Trophoblast cell (in vitro differentiated cells and primary cell): Measurements from ENCODE around the gene PNLIPRP3.

Source experiments
- DNase-seq, 2 donors: peaks; one replicate each; pipeline ENCODE4 v3.0.0-alpha.2; 2016
- H2AFZ ChIP-seq: 2 replicates; pipeline ENCODE4 v1.6.1; 2013; ENCODE audit warnings: low read length, moderate library complexity, mild to moderate bottlenecking; ENCODE audit not compliant: insufficient read depth, poor library complexity
- H2AK5ac ChIP-seq: 2 replicates; pipeline ENCODE4 v1.6.1; 2013; ENCODE audit warnings: mild to moderate bottlenecking, low read length
- H2BK120ac ChIP-seq: 2 replicates; pipeline ENCODE4 v1.6.1; 2013; ENCODE audit warnings: low read length, mild to moderate bottlenecking, moderate library complexity; ENCODE audit not compliant: insufficient read depth, poor library complexity
- H2BK12ac ChIP-seq: 2 replicates; pipeline ENCODE4 v1.6.1; 2013; ENCODE audit warnings: mild to moderate bottlenecking, low read length, moderate library complexity
- H2BK5ac ChIP-seq: 2 replicates; pipeline ENCODE4 v1.6.1; 2013; ENCODE audit warnings: low read length, low read depth, moderate library complexity, mild to moderate bottlenecking; ENCODE audit not compliant: poor library complexity
- H3K14ac ChIP-seq: 2 replicates; pipeline ENCODE4 v1.6.1; 2013; ENCODE audit warnings: mild to moderate bottlenecking, low read length
- H3K18ac ChIP-seq: 2 replicates; pipeline ENCODE4 v1.6.1; 2013; ENCODE audit warnings: mild to moderate bottlenecking, low read length
- H3K23ac ChIP-seq: 2 replicates; pipeline ENCODE4 v1.6.1; 2013; ENCODE audit warnings: low read length
- H3K27ac ChIP-seq: 2 replicates; pipeline ENCODE4 v1.5.1; 2013; ENCODE audit warnings: low read depth, mild to moderate bottlenecking, inconsistent platforms, low read length, moderate library complexity
- H3K27me3 ChIP-seq: 2 replicates; pipeline ENCODE4 v1.6.1; 2013; ENCODE audit warnings: inconsistent platforms, mild to moderate bottlenecking, low read length, moderate library complexity; ENCODE audit not compliant: insufficient read depth
- H3K36me3 ChIP-seq, 2 experiments: 1 replicate in 1 of 2; 2 replicates in 1 of 2; pipeline ENCODE4 v1.6.1; 2013; ENCODE audit warnings: low read length in 2 of 2, mild to moderate bottlenecking in 2 of 2, moderate library complexity in 1 of 2; ENCODE audit not compliant: insufficient read depth in 2 of 2, control insufficient read depth in 1 of 2
- H3K4ac ChIP-seq: 2 replicates; pipeline ENCODE4 v1.6.1; 2013; ENCODE audit warnings: low read depth, mild to moderate bottlenecking, low read length, moderate library complexity
- H3K4me1 ChIP-seq, 2 experiments: 1 replicate in 1 of 2; 2 replicates in 1 of 2; pipeline ENCODE4 v1.6.1; 2013; ENCODE audit warnings: low read length in 2 of 2, mild to moderate bottlenecking in 2 of 2, moderate library complexity in 1 of 2; ENCODE audit not compliant: insufficient read depth in 2 of 2, control insufficient read depth in 1 of 2
- H3K4me2 ChIP-seq: 2 replicates; pipeline ENCODE4 v1.6.1; 2013; ENCODE audit warnings: inconsistent platforms, mild to moderate bottlenecking, low read length, moderate library complexity
- H3K4me3 ChIP-seq: 2 replicates; pipeline ENCODE4 v1.5.1; 2013; ENCODE audit warnings: mild to moderate bottlenecking, low read depth, low read length, inconsistent platforms
- H3K79me1 ChIP-seq: one replicate; pipeline ENCODE4 v1.6.1; 2013; ENCODE audit warnings: low read length
- H3K79me2 ChIP-seq: 2 replicates; pipeline ENCODE4 v1.6.1; 2013; ENCODE audit warnings: low read length, mild to moderate bottlenecking; ENCODE audit not compliant: control insufficient read depth, insufficient read depth, poor library complexity
- H3K9ac ChIP-seq: 2 replicates; pipeline ENCODE4 v1.6.1; 2013; ENCODE audit warnings: mild to moderate bottlenecking, low read length
- H3K9me3 ChIP-seq: 2 replicates; pipeline ENCODE4 v1.6.1; 2013; ENCODE audit warnings: low read depth, mild to moderate bottlenecking, control low read depth, inconsistent platforms, low read length; ENCODE audit not compliant: insufficient read depth
- H4K12ac ChIP-seq: 2 replicates; pipeline ENCODE4 v1.6.1; 2013; ENCODE audit warnings: low read depth, mild to moderate bottlenecking, low read length, moderate library complexity
- H4K8ac ChIP-seq: 2 replicates; pipeline ENCODE4 v1.6.1; 2013; ENCODE audit warnings: low read depth, mild to moderate bottlenecking, low read length, moderate library complexity
- H4K91ac ChIP-seq: one replicate; pipeline ENCODE4 v1.6.1; 2013; ENCODE audit warnings: low read depth, mild to moderate bottlenecking, low read length, moderate library complexity
- WGBS: extraction: QIAGEN DNeasy Blood & Tissue Kit; methylation state at CpG from one replicate; pipeline ENCODE4 v1.1.7; 2013; ENCODE audit warnings: missing lambda C conversion rate; ENCODE audit not compliant: insufficient read length, insufficient coverage; ENCODE audit errors: extremely low coverage; 5-methylcytosine and 5-hydroxymethylcytosine counted together

The PNLIPRP3 gene

GRCh38 chr10:116418389-116418788, 9.3 kb upstream of the PNLIPRP3 start:
- WGBS = no CpG with 5 or more reads among the region's 1 CpG
- no peak overlapping the region for H3K27ac ChIP-seq
- H3K4me2 ChIP-seq = no peak overlapping the region
- H3K4ac ChIP-seq = no peak overlapping the region
- no peak overlapping the region for H3K14ac ChIP-seq
- H4K8ac ChIP-seq = no peak overlapping the region
- H3K23ac ChIP-seq = no peak overlapping the region
- no peak overlapping the region for H3K9ac ChIP-seq
- no peaks in the 10 kb centered on the region for H3K36me3 ChIP-seq
- no peak overlapping the region for H2BK5ac ChIP-seq
- no peak overlapping the region for H2BK120ac ChIP-seq
- H3K9me3 ChIP-seq = no peaks in the 10 kb centered on the region
- H2BK12ac ChIP-seq = no peak overlapping the region
- H3K79me2 ChIP-seq = no peaks in the 10 kb centered on the region
- no peaks in the 10 kb centered on the region for H3K27me3 ChIP-seq
- H2AK5ac ChIP-seq = no peak overlapping the region
- no peak for DNase-seq
- H3K4me1 ChIP-seq = no peaks in the 10 kb centered on the region
- H3K79me1 ChIP-seq = no peaks in the 10 kb centered on the region
- H3K4me3 ChIP-seq = no peak overlapping the region
- no peak overlapping the region for H3K18ac ChIP-seq
- no peak overlapping the region for H4K91ac ChIP-seq
- H4K12ac ChIP-seq = no peak overlapping the region
- H2AFZ ChIP-seq = no peak overlapping the region

- no peak overlapping the region for H4K12ac ChIP-seq
- no peaks in the 10 kb centered on the region for H3K9me3 ChIP-seq
- H3K4me2 ChIP-seq = no peak overlapping the region
- no peak overlapping the region for H3K4ac ChIP-seq
- WGBS = no CpG with 5 or more reads among the region's 1 CpG
- H3K27me3 ChIP-seq = no peaks in the 10 kb centered on the region
- H3K23ac ChIP-seq = no peak overlapping the region
- no peak overlapping the region for H3K14ac ChIP-seq
- H3K18ac ChIP-seq = no peak overlapping the region
- H4K91ac ChIP-seq = no peak overlapping the region
- H2BK120ac ChIP-seq = no peak overlapping the region
- H2BK12ac ChIP-seq = no peak overlapping the region
- H3K79me1 ChIP-seq = no peaks in the 10 kb centered on the region
- no peak overlapping the region for H2BK5ac ChIP-seq
- H3K4me3 ChIP-seq = no peak overlapping the region
- no peak overlapping the region for H3K9ac ChIP-seq
- no peak overlapping the region for H2AK5ac ChIP-seq
- no peak overlapping the region for H2AFZ ChIP-seq
- no peaks in the 10 kb centered on the region for H3K79me2 ChIP-seq
- no peak overlapping the region for H3K27ac ChIP-seq
- H3K4me1 ChIP-seq = no peaks in the 10 kb centered on the region
- no peak for DNase-seq
- no peaks in the 10 kb centered on the region for H3K36me3 ChIP-seq
- no peak overlapping the region for H4K8ac ChIP-seq
These were observed 5.8 kb upstream of the PNLIPRP3 start for GRCh38 chr10:116421815-116422214.

- Histone ChIP-seq H3K36me3 (no peaks in the 10 kb centered on the region), H3K4me2 (no peak overlapping the region), H3K14ac (no peak overlapping the region), H2AFZ (no peak overlapping the region), H2BK5ac (no peak overlapping the region), H3K9ac (no peak overlapping the region), H3K23ac (no peak overlapping the region), H3K27ac (no peak overlapping the region), H2BK12ac (no peak overlapping the region), H3K4me1 (no peaks in the 10 kb centered on the region), H3K27me3 (no peaks in the 10 kb centered on the region), H3K79me1 (no peaks in the 10 kb centered on the region), H3K9me3 (no peaks in the 10 kb centered on the region), H3K4me3 (no peak overlapping the region), H4K12ac (no peak overlapping the region), H4K91ac (no peak overlapping the region), H4K8ac (no peak overlapping the region), H2BK120ac (no peak overlapping the region), H3K4ac (no peak overlapping the region), H2AK5ac (no peak overlapping the region), H3K79me2 (no peaks in the 10 kb centered on the region), H3K18ac (no peak overlapping the region)
- no peak for DNase-seq
- no CpG with 5 or more reads among the region's 4 CpGs for WGBS
These were observed 1.8 kb downstream of the PNLIPRP3 start for GRCh38 chr10:116429288-116429977.

DNA sequence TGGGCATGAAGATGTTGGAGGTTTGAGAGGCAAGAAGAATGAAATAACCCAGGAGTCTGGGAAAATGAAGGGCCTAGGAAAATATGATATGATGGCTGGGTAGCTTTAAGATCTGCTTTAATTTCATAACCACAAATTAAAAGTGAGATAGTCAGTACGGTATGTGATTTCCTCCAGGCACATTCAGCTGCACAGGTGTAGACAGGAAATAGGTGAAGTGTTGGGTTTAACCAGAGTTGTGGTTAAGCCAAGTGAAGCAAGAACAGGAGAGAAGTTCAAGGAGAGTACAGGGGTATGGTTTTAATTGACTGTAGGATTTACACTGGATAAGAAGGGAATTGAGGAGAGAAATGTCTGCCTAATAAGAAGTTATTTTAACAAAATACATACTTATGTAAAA, 2.6 kb downstream of the PNLIPRP3 start:
- H2AK5ac ChIP-seq = no peak overlapping the region
- H3K36me3 ChIP-seq = no peaks in the 10 kb centered on the region
- no peak overlapping the region for H2BK12ac ChIP-seq
- H3K18ac ChIP-seq = no peak overlapping the region
- no peak overlapping the region for H4K12ac ChIP-seq
- H3K14ac ChIP-seq = no peak overlapping the region
- H3K4me2 ChIP-seq = no peak overlapping the region
- no peaks in the 10 kb centered on the region for H3K4me1 ChIP-seq
- no peaks in the 10 kb centered on the region for H3K9me3 ChIP-seq
- no peak overlapping the region for H3K4ac ChIP-seq
- no peak overlapping the region for H4K91ac ChIP-seq
- H3K79me1 ChIP-seq = no peaks in the 10 kb centered on the region
- no peak for DNase-seq
- H3K9ac ChIP-seq = no peak overlapping the region
- H3K23ac ChIP-seq = no peak overlapping the region
- no peak overlapping the region for H4K8ac ChIP-seq
- no peaks in the 10 kb centered on the region for H3K79me2 ChIP-seq
- no peak overlapping the region for H3K27ac ChIP-seq
- no peak overlapping the region for H2BK120ac ChIP-seq
- no peak overlapping the region for H2BK5ac ChIP-seq
- no peak overlapping the region for H3K4me3 ChIP-seq
- H3K27me3 ChIP-seq = no peaks in the 10 kb centered on the region
- H2AFZ ChIP-seq = no peak overlapping the region
- no CpG with 5 or more reads among the region's 1 CpG for WGBS
